Right renal pelvis (tissue), 4 donors: ENCODE data around the gene PNN. TPM values are rescaled to one million over a fixed set of nuclear protein-coding genes. Genes with fewer than 3 reads are reported as not detected.
"Not testable (repeated sequence)": the region's sequence is repeated elsewhere in the genome, so short reads cannot be mapped to it uniquely, and the experiment has no call there.

Experiments used
- DNase-seq, 4 donors: peaks; one replicate each; pipeline ENCODE4 v3.0.0-alpha.2; 2013; ENCODE audit warnings: low read depth in 4 of 4, low spot score in 3 of 4, missing footprints in 1 of 4
- polyA plus RNA-seq, 4 donors: library from polyadenylated mRNA; unstranded; fragments of 120-200 nt; gene quantifications; one replicate each; pipeline ENCODE4 v1.2.1, GENCODE V29; 2013; ENCODE audit not compliant: insufficient read length in 4 of 4

The PNN gene
- polyA plus RNA-seq, 4 donors = 159 to 202 (median 185) TPM

DNA sequence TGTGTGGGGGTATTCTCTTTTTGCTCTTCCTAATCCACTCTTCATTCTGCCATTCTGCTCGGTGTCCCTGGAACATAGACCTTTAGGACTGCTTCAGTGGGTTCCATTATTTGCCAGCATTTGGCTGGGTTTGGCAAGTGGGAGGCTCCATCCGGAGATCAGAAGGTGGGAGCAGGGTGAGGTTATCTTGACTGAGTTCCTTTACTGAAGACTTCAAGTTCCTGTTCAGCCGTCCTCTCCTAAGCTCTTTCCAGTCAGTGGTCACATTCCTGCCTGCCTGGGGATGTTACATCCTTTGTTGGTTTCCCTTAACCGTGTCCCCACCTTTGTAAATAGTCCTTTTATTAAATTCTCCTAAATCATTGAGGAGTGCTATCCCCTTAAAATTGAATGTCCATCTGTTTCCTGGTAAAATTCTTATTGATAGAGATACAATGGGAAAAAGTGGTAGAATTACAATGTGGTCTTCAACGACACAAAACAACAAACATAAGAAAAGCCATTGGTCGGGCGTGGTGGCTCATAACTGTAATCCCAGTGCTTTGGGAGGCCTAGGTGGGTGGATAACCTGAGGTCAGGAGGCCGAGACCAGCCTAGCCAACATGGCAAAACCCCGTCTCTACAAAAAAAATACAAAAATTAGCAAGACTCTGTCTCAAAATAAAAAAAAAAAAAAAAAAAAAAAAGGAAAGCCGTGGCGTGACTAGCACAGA, 53.6 kb downstream of the PNN start:
- DNase-seq = no peak

DNA sequence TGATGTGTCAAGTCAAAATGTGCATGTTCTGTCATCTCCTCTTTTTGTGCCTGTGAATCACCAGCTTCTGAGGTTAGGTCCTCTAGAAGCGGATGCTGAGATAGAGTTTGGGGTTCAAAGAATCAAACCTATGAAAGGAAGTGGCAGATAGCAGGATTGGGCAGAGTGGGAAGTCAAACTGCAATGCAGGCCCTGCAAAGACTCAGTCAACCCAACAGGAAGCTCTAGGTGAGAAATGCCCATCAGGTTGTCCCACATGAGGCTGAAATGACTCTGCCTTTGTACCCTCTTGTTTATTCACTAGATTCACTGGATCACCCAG, 54.1 kb downstream of the PNN start:
- no peak for DNase-seq

DNA sequence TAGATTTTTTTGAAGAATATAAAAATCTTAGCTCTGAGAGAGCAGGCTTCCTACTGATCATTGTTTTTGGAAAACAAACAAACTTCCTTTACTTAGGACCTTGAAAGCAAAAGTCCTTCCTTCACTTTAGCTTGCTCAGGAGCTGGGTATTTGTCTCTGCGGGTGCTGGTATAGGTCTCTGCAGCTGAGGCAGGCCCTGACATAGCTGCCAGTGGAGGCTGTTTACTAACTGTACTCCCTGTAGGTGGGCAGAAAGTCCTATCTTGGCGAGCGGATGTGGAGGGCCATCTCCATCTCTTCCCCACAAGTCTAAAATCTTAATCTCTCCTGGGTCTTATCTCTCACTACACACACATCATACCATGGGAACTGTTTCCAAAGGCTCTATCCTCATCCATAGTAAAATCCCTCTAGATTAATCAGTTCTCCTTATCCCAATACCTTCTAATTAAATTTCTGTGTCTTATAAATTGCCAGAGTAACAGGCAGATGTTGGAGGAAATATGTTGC, 54.6 kb downstream of the PNN start:
- DNase-seq = no peak

DNA sequence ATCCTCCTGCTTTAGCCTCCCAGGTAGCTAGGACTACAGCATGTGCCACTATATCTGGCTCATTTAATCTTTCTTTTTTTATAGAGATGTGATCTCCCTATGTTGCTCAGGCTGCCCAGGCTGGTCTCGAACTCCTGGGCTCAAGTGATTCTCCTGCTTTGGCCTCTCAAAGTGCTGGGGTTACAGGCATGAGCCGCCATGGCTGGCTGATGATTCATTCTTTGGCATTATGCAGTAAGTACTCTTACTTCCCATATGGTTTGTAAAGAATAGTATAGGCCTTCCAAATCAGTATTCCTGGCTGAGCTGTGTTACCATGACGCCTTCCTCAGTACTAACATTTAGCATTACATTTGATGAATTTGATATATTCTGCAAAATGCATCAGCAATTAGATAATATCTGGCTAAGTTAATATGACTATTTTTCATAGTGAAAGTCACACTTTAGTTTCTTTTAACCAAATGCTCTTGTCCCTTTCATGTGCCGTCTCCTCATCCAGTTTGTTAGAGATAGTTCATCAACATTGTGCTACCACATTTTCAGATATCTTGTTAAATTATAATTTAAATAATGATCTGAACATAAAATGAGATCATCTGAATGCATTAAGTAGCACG, 55.5 kb downstream of the PNN start:
- no peak for DNase-seq

DNA sequence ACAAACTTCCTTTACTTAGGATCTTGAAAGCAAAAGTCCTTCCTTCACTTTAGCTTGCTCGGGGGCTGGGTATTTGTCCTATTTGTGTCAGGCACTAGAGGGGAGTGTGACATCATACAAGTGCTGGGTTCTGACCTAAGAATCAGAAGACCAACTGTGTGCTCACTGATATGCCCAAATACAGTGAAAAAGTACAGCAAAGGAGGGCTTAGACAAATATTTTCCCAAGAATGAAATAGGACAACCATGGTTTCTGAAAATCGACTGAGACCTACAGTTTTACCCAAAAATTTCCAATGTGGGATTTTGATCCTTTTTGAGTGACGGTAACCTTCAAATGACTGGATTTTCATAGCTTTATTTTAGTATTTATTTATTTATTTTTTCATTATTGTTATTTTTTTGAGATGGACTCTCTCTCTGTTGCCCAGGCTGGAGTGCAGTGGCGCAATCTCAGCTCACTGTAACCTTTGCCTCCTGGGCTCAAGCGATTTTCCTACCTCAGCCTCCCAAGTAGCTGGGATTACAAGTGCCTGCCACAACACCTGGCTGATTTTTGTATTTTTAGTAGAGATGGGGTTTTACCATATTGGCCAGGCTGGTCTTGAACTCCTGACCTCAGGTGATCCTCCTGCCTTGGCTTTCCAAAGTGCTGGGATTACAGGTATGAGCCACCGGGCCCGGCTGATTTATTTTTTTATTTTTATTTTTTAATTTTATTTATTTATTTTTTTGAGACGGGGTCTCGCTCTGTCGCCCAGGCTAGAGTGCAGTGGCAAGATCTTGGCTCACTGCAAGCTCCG, 56.9 kb downstream of the PNN start:
- DNase-seq = not testable (repeated sequence)

Other genes starting within 250 kb of the PNN start
- gene SEC23A, start 72.0 kb upstream of the PNN start, polyA plus RNA-seq = 10 to 100 TPM; 60.3 to 68.4 (median 65.0) TPM
- 10 to 100 TPM; 22.0 to 27.3 (median 26.1) TPM for gene GEMIN2, start 60.9 kb upstream of the PNN start, polyA plus RNA-seq
- 10 to 100 TPM; 26.7 to 39.0 (median 34.2) TPM for gene TRAPPC6B, start 4.9 kb upstream of the PNN start, polyA plus RNA-seq
- 10 to 100 TPM; 74.1 to 92.8 (median 81.3) TPM for gene MIA2, start 58.7 kb downstream of the PNN start, polyA plus RNA-seq